WTC11 (cell line): ENCODE measurements around the gene KRTAP4-1. TPM values are rescaled to one million over a fixed set of nuclear protein-coding genes. Genes with fewer than 3 reads are reported as not detected.
"Not testable (repeated sequence)": the region's sequence is repeated elsewhere in the genome, so short reads cannot be mapped to it uniquely, and the experiment has no call there.

ENCODE experiments used
- ATAC-seq: fragments of 200-7000 bp; cut with Tn5 transposase; 2 replicates; pipeline ENCODE4 v1.10.0; 2021; ENCODE audit warnings: mild to moderate bottlenecking, moderate library complexity
- CTCF ChIA-PET: fragments of 300-600 bp; sonication (Branson Sonifier 250); formaldehyde crosslinking; loops from one replicate; lab custom pipeline; 2021; ENCODE audit warnings: antibody characterized with exemption; lab: Charles Lee
- POLR2A ChIA-PET: fragments of 350-600 bp; sonication (Branson Sonifier 250); formaldehyde crosslinking; loops from one replicate; lab custom pipeline; 2021; ENCODE audit warnings: antibody characterized with exemption; lab: Charles Lee
- DNase-seq: peaks from one replicate; pipeline ENCODE4 v3.0.0; 2021; ENCODE audit warnings: low spot score
- H3K27ac Mint-ChIP-seq: 2 replicates; pipeline ENCODE4 v1.8.0; 2021; ENCODE audit warnings: mixed read lengths
- H3K27me3 Mint-ChIP-seq: 2 replicates; pipeline ENCODE4 v1.8.0; 2021; ENCODE audit warnings: low read depth, mild to moderate bottlenecking, moderate library complexity, mixed read lengths
- H3K36me3 Mint-ChIP-seq: 2 replicates; pipeline ENCODE4 v1.8.0; 2021; ENCODE audit warnings: mixed read lengths
- H3K4me1 Mint-ChIP-seq: 2 replicates; pipeline ENCODE4 v1.8.0; 2022; ENCODE audit warnings: mixed read lengths
- H3K4me3 Mint-ChIP-seq: 2 replicates; pipeline ENCODE4 v1.8.0; 2021; ENCODE audit warnings: mild to moderate bottlenecking, moderate library complexity, mixed read lengths
- H3K9me3 Mint-ChIP-seq: 2 replicates; pipeline ENCODE4 v1.8.0; 2021; ENCODE audit warnings: mixed read lengths
- ATF1 ChIP-seq: sonication (generic); formaldehyde crosslinking; IDR thresholded peaks from 2 replicates; pipeline ENCODE4 v1.8.1; 2023; ENCODE audit warnings: mild to moderate bottlenecking, moderate library complexity, missing genetic modification reagents
- CBFB ChIP-seq: sonication (generic); formaldehyde crosslinking; IDR thresholded peaks from 2 replicates; pipeline ENCODE4 v1.8.1; 2022; ENCODE audit warnings: mild to moderate bottlenecking, low read depth, missing genetic modification reagents
- ERG ChIP-seq: fragments of 250-450 bp; sonication (Bioruptor Pico); IDR thresholded peaks from 2 replicates; pipeline ENCODE4 v1.8.0; 2021; ENCODE audit warnings: mild to moderate bottlenecking
- ESRRA ChIP-seq: sonication (generic); formaldehyde crosslinking; IDR thresholded peaks from 2 replicates; pipeline ENCODE4 v1.8.1; 2022; ENCODE audit warnings: mild to moderate bottlenecking, missing genetic modification reagents, borderline replicate concordance
- FOXK1 ChIP-seq: sonication (generic); formaldehyde crosslinking; IDR thresholded peaks from 2 replicates; pipeline ENCODE4 v1.8.0; 2022; ENCODE audit warnings: mild to moderate bottlenecking, moderate library complexity, missing genetic modification reagents
- PRRX2 ChIP-seq: fragments of 250-450 bp; sonication (Bioruptor Pico); IDR thresholded peaks from 2 replicates; pipeline ENCODE4 v1.8.0; 2021; ENCODE audit warnings: mild to moderate bottlenecking
- TCF7 ChIP-seq: sonication (generic); formaldehyde crosslinking; IDR thresholded peaks from 2 replicates; pipeline ENCODE4 v1.8.0; 2022; ENCODE audit warnings: mild to moderate bottlenecking, low read depth, missing genetic modification reagents, moderate library complexity
- TEAD1 ChIP-seq: sonication (generic); formaldehyde crosslinking; IDR thresholded peaks from 2 replicates; pipeline ENCODE4 v1.8.0; 2022; ENCODE audit warnings: mild to moderate bottlenecking, missing genetic modification reagents
- TP53 ChIP-seq: sonication (generic); formaldehyde crosslinking; IDR thresholded peaks from 2 replicates; pipeline ENCODE4 v1.8.1; 2023; ENCODE audit warnings: mild to moderate bottlenecking, missing genetic modification reagents
- ZNF121 ChIP-seq: sonication (generic); formaldehyde crosslinking; IDR thresholded peaks from 2 replicates; pipeline ENCODE4 v1.8.0; 2023; ENCODE audit warnings: missing genetic modification reagents
- ZNF138 ChIP-seq: sonication (generic); formaldehyde crosslinking; conservative IDR thresholded peaks from 2 replicates; pipeline ENCODE4 v1.8.1; 2022; ENCODE audit warnings: mild to moderate bottlenecking, moderate library complexity, missing genetic modification reagents
- ZNF423 ChIP-seq: fragments of 250-450 bp; sonication (Bioruptor Pico); IDR thresholded peaks from 2 replicates; pipeline ENCODE4 v2.1.2; 2022; ENCODE audit warnings: mild to moderate bottlenecking, moderate library complexity
- ZNF512 ChIP-seq: sonication (generic); formaldehyde crosslinking; IDR thresholded peaks from 2 replicates; pipeline ENCODE4 v1.8.1; 2022; ENCODE audit warnings: missing genetic modification reagents, borderline replicate concordance
- total RNA-seq: library from RNA; stranded (reverse); gene quantifications from 3 replicates; pipeline ENCODE4 v1.2.3, GENCODE V29; 2021
- TF ChIP-seq, protein P1 (sequence below): sonication (generic); formaldehyde crosslinking; conservative IDR thresholded peaks from 2 replicates; pipeline ENCODE4 v1.8.1; 2022; ENCODE audit warnings: mild to moderate bottlenecking, missing genetic modification reagents
- TF ChIP-seq, protein P2 (sequence below): sonication (generic); formaldehyde crosslinking; IDR thresholded peaks from 2 replicates; pipeline ENCODE4 v1.8.1; 2022; ENCODE audit warnings: low read depth, missing genetic modification reagents, borderline replicate concordance
- TF ChIP-seq, protein P3 (sequence below): sonication (generic); formaldehyde crosslinking; IDR thresholded peaks from 2 replicates; pipeline ENCODE4 v1.8.0; 2023; ENCODE audit warnings: missing genetic modification reagents, mild to moderate bottlenecking, borderline replicate concordance
- TF ChIP-seq, protein P4 (sequence below): sonication (generic); formaldehyde crosslinking; IDR thresholded peaks from 2 replicates; pipeline ENCODE4 v1.8.1; 2022; ENCODE audit warnings: low read depth, mild to moderate bottlenecking, moderate library complexity, missing genetic modification reagents, borderline replicate concordance
- TF ChIP-seq, protein P5 (sequence below): fragments of 200-600 bp; IDR thresholded peaks from 2 replicates; pipeline ENCODE4 v1.8.0; 2022; ENCODE audit warnings: antibody characterized with exemption
- TF ChIP-seq, protein P6 (sequence below): sonication (generic); formaldehyde crosslinking; IDR thresholded peaks from 2 replicates; pipeline ENCODE4 v1.8.1; 2023; ENCODE audit warnings: mild to moderate bottlenecking, missing genetic modification reagents, moderate library complexity

The KRTAP4-1 gene
- total RNA-seq, 1 experiment from 2014 or later: not detected

DNA sequence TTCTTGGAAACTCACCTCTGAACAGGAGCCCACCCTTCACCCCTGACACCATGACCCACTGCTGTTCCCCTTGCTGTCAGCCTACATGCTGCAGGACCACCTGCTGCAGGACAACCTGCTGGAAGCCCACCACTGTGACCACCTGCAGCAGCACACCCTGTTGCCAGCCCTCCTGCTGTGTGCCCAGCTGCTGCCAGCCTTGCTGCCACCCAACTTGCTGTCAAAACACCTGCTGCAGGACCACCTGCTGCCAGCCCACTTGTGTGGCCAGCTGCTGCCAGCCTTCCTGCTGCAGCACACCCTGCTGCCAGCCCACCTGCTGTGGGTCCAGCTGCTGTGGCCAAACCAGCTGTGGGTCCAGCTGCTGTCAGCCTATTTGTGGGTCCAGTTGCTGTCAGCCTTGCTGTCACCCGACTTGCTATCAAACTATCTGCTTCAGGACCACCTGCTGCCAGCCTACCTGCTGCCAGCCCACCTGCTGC lies 5.2 kb upstream of the KRTAP4-1 start, which contains the start of gene KRTAP9-1:
Gene KRTAP9-1 (plus strand): TSS at position 51 of the 482 bp plus-strand sequence. CDS start 0 bp downstream, at position 51.
- CTCF ChIA-PET, H3K4me1 Mint-ChIP-seq, DNase-seq, H3K27ac Mint-ChIP-seq, H3K36me3 Mint-ChIP-seq, ATAC-seq, H3K4me3 Mint-ChIP-seq, POLR2A ChIA-PET, H3K27me3 Mint-ChIP-seq: not testable (repeated sequence)
- TF ChIP-seq ATF1 (CRISPR knock-in tag) (0 out of 2 replicates have a peak, but pooled peaks have one; percentile 48), ZNF423 (CRISPR knock-in tag) (peak; percentile 10; the same call in 1 of the 2 replicates)
- H3K9me3 Mint-ChIP-seq: peaks cover 18% of the 10 kb centered on the region

GRCh38 chr17:41186872-41187271 lies 2.2 kb upstream of the KRTAP4-1 start:
- H3K9me3 Mint-ChIP-seq: peaks cover 4% of the 10 kb centered on the region; the same call in 1 of the 2 replicates
- ATAC-seq (no peak), DNase-seq (no peak)
- H3K36me3 Mint-ChIP-seq: no peaks in the 10 kb centered on the region
- CTCF ChIA-PET: no interaction called here
- no peak overlapping the region for H3K4me3 Mint-ChIP-seq
- POLR2A ChIA-PET: no interaction called here
- no peak overlapping the region for H3K27ac Mint-ChIP-seq
- H3K27me3 Mint-ChIP-seq: no peaks in the 10 kb centered on the region
- TF ChIP-seq ERG (CRISPR knock-in tag) (no peak), TEAD1 (CRISPR knock-in tag) (no peak), CBFB (CRISPR knock-in tag) (no peak), FOXK1 (CRISPR knock-in tag) (no peak), ZNF138 (CRISPR knock-in tag) (no peak), ZNF512 (CRISPR knock-in tag) (no peak)
- TF ChIP-seq, protein P1, sequence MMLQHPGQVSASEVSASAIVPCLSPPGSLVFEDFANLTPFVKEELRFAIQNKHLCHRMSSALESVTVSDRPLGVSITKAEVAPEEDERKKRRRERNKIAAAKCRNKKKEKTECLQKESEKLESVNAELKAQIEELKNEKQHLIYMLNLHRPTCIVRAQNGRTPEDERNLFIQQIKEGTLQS: no peak
- TF ChIP-seq, protein P2, sequence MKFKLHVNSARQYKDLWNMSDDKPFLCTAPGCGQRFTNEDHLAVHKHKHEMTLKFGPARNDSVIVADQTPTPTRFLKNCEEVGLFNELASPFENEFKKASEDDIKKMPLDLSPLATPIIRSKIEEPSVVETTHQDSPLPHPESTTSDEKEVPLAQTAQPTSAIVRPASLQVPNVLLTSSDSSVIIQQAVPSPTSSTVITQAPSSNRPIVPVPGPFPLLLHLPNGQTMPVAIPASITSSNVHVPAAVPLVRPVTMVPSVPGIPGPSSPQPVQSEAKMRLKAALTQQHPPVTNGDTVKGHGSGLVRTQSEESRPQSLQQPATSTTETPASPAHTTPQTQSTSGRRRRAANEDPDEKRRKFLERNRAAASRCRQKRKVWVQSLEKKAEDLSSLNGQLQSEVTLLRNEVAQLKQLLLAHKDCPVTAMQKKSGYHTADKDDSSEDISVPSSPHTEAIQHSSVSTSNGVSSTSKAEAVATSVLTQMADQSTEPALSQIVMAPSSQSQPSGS (CRISPR knock-in tag): no peak
- H3K4me1 Mint-ChIP-seq: no peaks in the 10 kb centered on the region

GRCh38 chr17:41185001-41185400 lies 290 bp upstream of the KRTAP4-1 start:
- Mint-ChIP-seq H3K4me1 (no peaks in the 10 kb centered on the region), H3K27me3 (no peaks in the 10 kb centered on the region), H3K4me3 (no peak overlapping the region), H3K36me3 (no peaks in the 10 kb centered on the region), H3K27ac (no peak overlapping the region), H3K9me3 (peaks cover 4% of the 10 kb centered on the region; the same call in 1 of the 2 replicates)
- ATAC-seq (no peak), DNase-seq (no peak)
- ChIA-PET CTCF (no interaction called here), POLR2A (no interaction called here)
- TF ChIP-seq, protein P3, sequence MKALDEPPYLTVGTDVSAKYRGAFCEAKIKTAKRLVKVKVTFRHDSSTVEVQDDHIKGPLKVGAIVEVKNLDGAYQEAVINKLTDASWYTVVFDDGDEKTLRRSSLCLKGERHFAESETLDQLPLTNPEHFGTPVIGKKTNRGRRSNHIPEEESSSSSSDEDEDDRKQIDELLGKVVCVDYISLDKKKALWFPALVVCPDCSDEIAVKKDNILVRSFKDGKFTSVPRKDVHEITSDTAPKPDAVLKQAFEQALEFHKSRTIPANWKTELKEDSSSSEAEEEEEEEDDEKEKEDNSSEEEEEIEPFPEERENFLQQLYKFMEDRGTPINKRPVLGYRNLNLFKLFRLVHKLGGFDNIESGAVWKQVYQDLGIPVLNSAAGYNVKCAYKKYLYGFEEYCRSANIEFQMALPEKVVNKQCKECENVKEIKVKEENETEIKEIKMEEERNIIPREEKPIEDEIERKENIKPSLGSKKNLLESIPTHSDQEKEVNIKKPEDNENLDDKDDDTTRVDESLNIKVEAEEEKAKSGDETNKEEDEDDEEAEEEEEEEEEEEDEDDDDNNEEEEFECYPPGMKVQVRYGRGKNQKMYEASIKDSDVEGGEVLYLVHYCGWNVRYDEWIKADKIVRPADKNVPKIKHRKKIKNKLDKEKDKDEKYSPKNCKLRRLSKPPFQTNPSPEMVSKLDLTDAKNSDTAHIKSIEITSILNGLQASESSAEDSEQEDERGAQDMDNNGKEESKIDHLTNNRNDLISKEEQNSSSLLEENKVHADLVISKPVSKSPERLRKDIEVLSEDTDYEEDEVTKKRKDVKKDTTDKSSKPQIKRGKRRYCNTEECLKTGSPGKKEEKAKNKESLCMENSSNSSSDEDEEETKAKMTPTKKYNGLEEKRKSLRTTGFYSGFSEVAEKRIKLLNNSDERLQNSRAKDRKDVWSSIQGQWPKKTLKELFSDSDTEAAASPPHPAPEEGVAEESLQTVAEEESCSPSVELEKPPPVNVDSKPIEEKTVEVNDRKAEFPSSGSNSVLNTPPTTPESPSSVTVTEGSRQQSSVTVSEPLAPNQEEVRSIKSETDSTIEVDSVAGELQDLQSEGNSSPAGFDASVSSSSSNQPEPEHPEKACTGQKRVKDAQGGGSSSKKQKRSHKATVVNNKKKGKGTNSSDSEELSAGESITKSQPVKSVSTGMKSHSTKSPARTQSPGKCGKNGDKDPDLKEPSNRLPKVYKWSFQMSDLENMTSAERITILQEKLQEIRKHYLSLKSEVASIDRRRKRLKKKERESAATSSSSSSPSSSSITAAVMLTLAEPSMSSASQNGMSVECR (CRISPR knock-in tag): no peak
- no peak for TF ChIP-seq TCF7 (CRISPR knock-in tag)
- TF ChIP-seq, protein P4, sequence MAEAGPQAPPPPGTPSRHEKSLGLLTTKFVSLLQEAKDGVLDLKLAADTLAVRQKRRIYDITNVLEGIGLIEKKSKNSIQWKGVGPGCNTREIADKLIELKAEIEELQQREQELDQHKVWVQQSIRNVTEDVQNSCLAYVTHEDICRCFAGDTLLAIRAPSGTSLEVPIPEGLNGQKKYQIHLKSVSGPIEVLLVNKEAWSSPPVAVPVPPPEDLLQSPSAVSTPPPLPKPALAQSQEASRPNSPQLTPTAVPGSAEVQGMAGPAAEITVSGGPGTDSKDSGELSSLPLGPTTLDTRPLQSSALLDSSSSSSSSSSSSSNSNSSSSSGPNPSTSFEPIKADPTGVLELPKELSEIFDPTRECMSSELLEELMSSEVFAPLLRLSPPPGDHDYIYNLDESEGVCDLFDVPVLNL (CRISPR knock-in tag): no peak
- TF ChIP-seq, protein P5, sequence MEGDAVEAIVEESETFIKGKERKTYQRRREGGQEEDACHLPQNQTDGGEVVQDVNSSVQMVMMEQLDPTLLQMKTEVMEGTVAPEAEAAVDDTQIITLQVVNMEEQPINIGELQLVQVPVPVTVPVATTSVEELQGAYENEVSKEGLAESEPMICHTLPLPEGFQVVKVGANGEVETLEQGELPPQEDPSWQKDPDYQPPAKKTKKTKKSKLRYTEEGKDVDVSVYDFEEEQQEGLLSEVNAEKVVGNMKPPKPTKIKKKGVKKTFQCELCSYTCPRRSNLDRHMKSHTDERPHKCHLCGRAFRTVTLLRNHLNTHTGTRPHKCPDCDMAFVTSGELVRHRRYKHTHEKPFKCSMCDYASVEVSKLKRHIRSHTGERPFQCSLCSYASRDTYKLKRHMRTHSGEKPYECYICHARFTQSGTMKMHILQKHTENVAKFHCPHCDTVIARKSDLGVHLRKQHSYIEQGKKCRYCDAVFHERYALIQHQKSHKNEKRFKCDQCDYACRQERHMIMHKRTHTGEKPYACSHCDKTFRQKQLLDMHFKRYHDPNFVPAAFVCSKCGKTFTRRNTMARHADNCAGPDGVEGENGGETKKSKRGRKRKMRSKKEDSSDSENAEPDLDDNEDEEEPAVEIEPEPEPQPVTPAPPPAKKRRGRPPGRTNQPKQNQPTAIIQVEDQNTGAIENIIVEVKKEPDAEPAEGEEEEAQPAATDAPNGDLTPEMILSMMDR: no peak
- TF ChIP-seq, protein P6, sequence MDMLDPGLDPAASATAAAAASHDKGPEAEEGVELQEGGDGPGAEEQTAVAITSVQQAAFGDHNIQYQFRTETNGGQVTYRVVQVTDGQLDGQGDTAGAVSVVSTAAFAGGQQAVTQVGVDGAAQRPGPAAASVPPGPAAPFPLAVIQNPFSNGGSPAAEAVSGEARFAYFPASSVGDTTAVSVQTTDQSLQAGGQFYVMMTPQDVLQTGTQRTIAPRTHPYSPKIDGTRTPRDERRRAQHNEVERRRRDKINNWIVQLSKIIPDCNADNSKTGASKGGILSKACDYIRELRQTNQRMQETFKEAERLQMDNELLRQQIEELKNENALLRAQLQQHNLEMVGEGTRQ (CRISPR knock-in tag): no peak
- no peak for TF ChIP-seq ESRRA (CRISPR knock-in tag)
- TF ChIP-seq ZNF121 (CRISPR knock-in tag): no peak
- no peak for TF ChIP-seq FOXK1 (CRISPR knock-in tag)
- no peak for TF ChIP-seq PRRX2
- TF ChIP-seq TP53 (CRISPR knock-in tag): no peak
